IgD-negative memory B cell (primary cell): ENCODE measurements around the gene EPB41L5. TPM values are rescaled to one million over a fixed set of nuclear protein-coding genes. Genes with fewer than 3 reads are reported as not detected.

Experiments
- H3K27ac Mint-ChIP-seq, 3 donors: one replicate each; pipeline ENCODE4 v1.8.0; 2020 to 2022; ENCODE audit warnings: mild to moderate bottlenecking in 3 of 3, mixed read lengths in 3 of 3, moderate library complexity in 1 of 3
- H3K27me3 Mint-ChIP-seq: one replicate; pipeline ENCODE4 v1.8.0; 2021; ENCODE audit warnings: mixed read lengths
- H3K36me3 Mint-ChIP-seq: one replicate; pipeline ENCODE4 v1.8.0; 2020; ENCODE audit warnings: mild to moderate bottlenecking, mixed read lengths
- H3K4me1 Mint-ChIP-seq, 3 donors: one replicate each; pipeline ENCODE4 v1.8.0; 2020 to 2022; ENCODE audit warnings: mixed read lengths in 3 of 3, mild to moderate bottlenecking in 1 of 3
- H3K4me3 Mint-ChIP-seq, 4 donors: one replicate each; pipeline ENCODE4 v1.8.0; 2020 to 2022; ENCODE audit warnings: mild to moderate bottlenecking in 4 of 4, mixed read lengths in 4 of 4, moderate library complexity in 3 of 4
- H3K9me3 Mint-ChIP-seq, 3 donors: one replicate each; pipeline ENCODE4 v1.8.0; 2020 to 2021; ENCODE audit warnings: mixed read lengths in 3 of 3, mild to moderate bottlenecking in 1 of 3
- polyA plus RNA-seq: library from polyadenylated mRNA; unstranded; fragments of 300-500 nt; fragmentation: Illumina TruSeq; gene quantifications from one replicate; pipeline ENCODE4 v1.2.3, GENCODE V29; 2021

EPB41L5 gene
- polyA plus RNA-seq, 1 donor from 2014 or later, result 3.9 TPM

- H3K9me3 Mint-ChIP-seq, result peaks cover 2 to 4% (median 2%) of the 10 kb centered on the region in 3 donors
- H3K27me3 Mint-ChIP-seq, result peaks cover 2% of the 10 kb centered on the region
- H3K27ac Mint-ChIP-seq, result peak overlapping the region in 1 of 3 donors; percentile 27
- H3K36me3 Mint-ChIP-seq, result peaks cover 4% of the 10 kb centered on the region
- H3K4me3 Mint-ChIP-seq, result no peak overlapping the region
- no peaks in the 10 kb centered on the region for H3K4me1 Mint-ChIP-seq
These were observed 190.6 kb downstream of the EPB41L5 start for GRCh38 chr2:120203251-120204021.

- H3K36me3 Mint-ChIP-seq, result peaks cover 3% of the 10 kb centered on the region
- peaks cover 2% of the 10 kb centered on the region for H3K27me3 Mint-ChIP-seq
- peaks cover 0 to under 1% (median 0%) of the 10 kb centered on the region in 3 donors for H3K9me3 Mint-ChIP-seq
- H3K27ac Mint-ChIP-seq, result no peak overlapping the region
- no peak overlapping the region for H3K4me3 Mint-ChIP-seq
- no peaks in the 10 kb centered on the region for H3K4me1 Mint-ChIP-seq
These were observed 191.1 kb downstream of the EPB41L5 start for GRCh38 chr2:120204022-120204405.

- Mint-ChIP-seq H3K4me1 (peaks cover 0 to 1% (median 0%) of the 10 kb centered on the region in 3 donors), H3K9me3 (no peaks in the 10 kb centered on the region), H3K27me3 (peaks cover 2% of the 10 kb centered on the region), H3K27ac (no peak overlapping the region), H3K36me3 (peaks cover 3% of the 10 kb centered on the region), H3K4me3 (no peak overlapping the region)
These were observed 191.5 kb downstream of the EPB41L5 start for GRCh38 chr2:120204417-120204816.

- peak overlapping the region in 1 of 3 donors; percentile 31 for H3K27ac Mint-ChIP-seq
- peaks cover 3% of the 10 kb centered on the region for H3K36me3 Mint-ChIP-seq
- peaks cover 0 to 1% (median 0%) of the 10 kb centered on the region in 3 donors for H3K4me1 Mint-ChIP-seq
- H3K9me3 Mint-ChIP-seq, result no peaks in the 10 kb centered on the region
- peak overlapping the region in 1 of 4 donors; percentile 22 for H3K4me3 Mint-ChIP-seq
- H3K27me3 Mint-ChIP-seq, result peaks cover 2% of the 10 kb centered on the region
These were observed 192.2 kb downstream of the EPB41L5 start for GRCh38 chr2:120204945-120205670.

- H3K4me3 Mint-ChIP-seq, result no peak overlapping the region
- H3K4me1 Mint-ChIP-seq, result peaks cover 0 to 1% (median 0%) of the 10 kb centered on the region in 3 donors
- peaks cover 3% of the 10 kb centered on the region for H3K36me3 Mint-ChIP-seq
- H3K27me3 Mint-ChIP-seq, result no peaks in the 10 kb centered on the region
- H3K27ac Mint-ChIP-seq, result peak overlapping the region in 1 of 3 donors; percentile 31
- no peaks in the 10 kb centered on the region for H3K9me3 Mint-ChIP-seq
These were observed 193.2 kb downstream of the EPB41L5 start for GRCh38 chr2:120206022-120206581.

- H3K9me3 Mint-ChIP-seq, result no peaks in the 10 kb centered on the region
- H3K36me3 Mint-ChIP-seq, result peaks cover 4% of the 10 kb centered on the region
- H3K27me3 Mint-ChIP-seq, result no peaks in the 10 kb centered on the region
- H3K4me3 Mint-ChIP-seq, result no peak overlapping the region
- peaks cover 0 to 1% (median 0%) of the 10 kb centered on the region in 3 donors for H3K4me1 Mint-ChIP-seq
- no peak overlapping the region for H3K27ac Mint-ChIP-seq
These were observed 195.8 kb downstream of the EPB41L5 start for GRCh38 chr2:120208381-120209353.

GRCh38 chr2:120209427-120210269 is 196.8 kb downstream of the EPB41L5 start:
- Mint-ChIP-seq H3K4me1 (peaks cover 0 to 1% (median 0%) of the 10 kb centered on the region in 3 donors), H3K27ac (peak overlapping the region in 1 of 3 donors; percentile 91), H3K36me3 (peaks cover 4% of the 10 kb centered on the region), H3K9me3 (no peaks in the 10 kb centered on the region), H3K27me3 (no peaks in the 10 kb centered on the region), H3K4me3 (no peak overlapping the region)

- no peak overlapping the region for H3K4me3 Mint-ChIP-seq
- no peaks in the 10 kb centered on the region for H3K9me3 Mint-ChIP-seq
- peak overlapping the region in 1 of 3 donors; percentile 91 for H3K27ac Mint-ChIP-seq
- peaks cover 4% of the 10 kb centered on the region for H3K36me3 Mint-ChIP-seq
- peaks cover 0 to 1% (median 0%) of the 10 kb centered on the region in 3 donors for H3K4me1 Mint-ChIP-seq
- H3K27me3 Mint-ChIP-seq, result no peaks in the 10 kb centered on the region
These were observed 197.4 kb downstream of the EPB41L5 start for GRCh38 chr2:120210270-120210693.

GRCh38 chr2:120218181-120218580 is 205.3 kb downstream of the EPB41L5 start:
- Mint-ChIP-seq H3K27me3 (no peaks in the 10 kb centered on the region), H3K36me3 (peaks cover 4% of the 10 kb centered on the region), H3K9me3 (no peaks in the 10 kb centered on the region), H3K4me1 (peaks cover 15 to 22% (median 21%) of the 10 kb centered on the region in 3 donors), H3K27ac (no peak overlapping the region), H3K4me3 (no peak overlapping the region)

- H3K4me1 Mint-ChIP-seq, result peaks cover 15 to 26% (median 22%) of the 10 kb centered on the region in 3 donors
- peak overlapping the region in 1 of 3 donors; percentile 75 for H3K27ac Mint-ChIP-seq
- peaks cover 4% of the 10 kb centered on the region for H3K36me3 Mint-ChIP-seq
- no peaks in the 10 kb centered on the region for H3K27me3 Mint-ChIP-seq
- H3K9me3 Mint-ChIP-seq, result no peaks in the 10 kb centered on the region
- H3K4me3 Mint-ChIP-seq, result no peak overlapping the region
These were observed 206.4 kb downstream of the EPB41L5 start for GRCh38 chr2:120219291-120219690.

- peaks cover 15 to 30% (median 26%) of the 10 kb centered on the region in 3 donors for H3K4me1 Mint-ChIP-seq
These were observed 206.9 kb downstream of the EPB41L5 start for GRCh38 chr2:120219766-120220165.

GRCh38 chr2:120220756-120221155 is 207.9 kb downstream of the EPB41L5 start:
- peak overlapping the region in 2 of 3 donors; percentile 14 to 97 for H3K27ac Mint-ChIP-seq
- H3K4me1 Mint-ChIP-seq, result peaks cover 15 to 31% (median 27%) of the 10 kb centered on the region in 3 donors
- H3K9me3 Mint-ChIP-seq, result no peaks in the 10 kb centered on the region
- peaks cover 4% of the 10 kb centered on the region for H3K36me3 Mint-ChIP-seq
- peak overlapping the region in 3 of 4 donors; percentile 10 to 96 (median 80) for H3K4me3 Mint-ChIP-seq
- no peaks in the 10 kb centered on the region for H3K27me3 Mint-ChIP-seq

More at GRCh38 chr2:120219766-120220165, 206.9 kb downstream of the EPB41L5 start:
- Mint-ChIP-seq H3K4me3 (peak overlapping the region in 3 of 4 donors; percentile 40 to 72 (median 68)), H3K27ac (no peak overlapping the region), H3K36me3 (peaks cover 4% of the 10 kb centered on the region), H3K9me3 (no peaks in the 10 kb centered on the region), H3K27me3 (no peaks in the 10 kb centered on the region)

- Mint-ChIP-seq H3K36me3 (peaks cover 4% of the 10 kb centered on the region), H3K27ac (peak overlapping the region in 2 of 3 donors; percentile 97), H3K4me3 (peak overlapping the region; percentile 70 to 96 (median 80)), H3K9me3 (no peaks in the 10 kb centered on the region), H3K27me3 (no peaks in the 10 kb centered on the region), H3K4me1 (peaks cover 15 to 30% (median 30%) of the 10 kb centered on the region in 3 donors)
These were observed 208.7 kb downstream of the EPB41L5 start for GRCh38 chr2:120221616-120222015.
